Occipital lobe (tissue), 2 donors: ENCODE data around the gene PGAM1. TPM values are rescaled to one million over a fixed set of nuclear protein-coding genes. Genes with fewer than 3 reads are reported as not detected.
"Not testable (repeated sequence)": the region's sequence is repeated elsewhere in the genome, so short reads cannot be mapped to it uniquely, and the experiment has no call there.

Source experiments
- DNase-seq: peaks from one replicate; lab custom pipeline; 2025; lab: John Stamatoyannopoulos, UW
- total RNA-seq: library from RNA; depleted of rRNA; stranded (reverse); fragments of >200 nt; gene quantifications from one replicate; pipeline ENCODE4 v1.2.3, GENCODE V29; 2014

The PGAM1 gene
- total RNA-seq, 1 donor from 2014 or later, result 109 TPM

- no peak for DNase-seq
Measured at GRCh38 chr10:97407952-97408248, 18.1 kb upstream of the PGAM1 start.

DNA sequence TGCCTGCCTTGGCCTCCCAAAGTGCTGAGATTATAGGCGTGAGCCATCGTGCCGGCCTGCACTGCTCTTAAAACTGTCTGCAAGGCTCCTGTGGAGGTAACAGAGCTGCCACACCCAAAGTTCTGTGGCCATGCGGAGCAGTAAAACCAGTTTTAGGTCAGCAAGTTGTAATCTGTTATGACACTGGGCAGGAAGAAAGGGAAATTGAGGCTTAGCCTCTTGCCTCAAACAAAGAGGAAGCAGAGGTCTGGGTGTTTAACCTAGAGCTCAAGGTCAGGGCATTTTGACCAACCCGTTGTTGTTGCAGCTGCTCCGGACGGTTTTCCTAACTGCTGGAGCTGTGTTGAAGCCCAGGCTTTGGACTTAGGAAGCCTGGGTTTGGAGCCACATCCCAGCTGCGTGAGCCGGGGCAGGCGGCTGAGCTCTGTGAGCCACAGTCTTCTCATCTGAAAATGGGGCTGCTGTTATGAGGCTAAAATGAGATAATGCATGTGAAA is 17.4 kb upstream of the PGAM1 start:
- DNase-seq, result no peak

DNA sequence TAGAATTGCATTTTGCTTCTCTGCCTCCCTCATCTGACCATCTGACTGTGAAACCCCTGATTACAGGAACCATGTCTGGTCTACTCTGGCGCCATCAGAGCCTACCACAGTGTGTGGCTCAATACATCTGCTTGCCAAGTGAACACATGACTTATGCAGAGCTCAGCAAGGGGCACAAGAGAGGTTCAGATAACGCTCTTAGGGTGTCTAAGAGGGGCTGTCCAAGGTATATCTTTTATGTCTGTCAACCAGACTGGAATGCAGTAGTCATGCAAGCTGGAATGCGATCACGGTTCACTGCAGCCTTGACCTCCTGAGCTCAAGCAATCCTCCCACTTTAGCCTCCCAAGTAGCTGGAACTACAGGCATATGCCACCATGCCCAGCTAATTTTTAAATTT is 14.6 kb upstream of the PGAM1 start:
- DNase-seq, result no peak

DNA sequence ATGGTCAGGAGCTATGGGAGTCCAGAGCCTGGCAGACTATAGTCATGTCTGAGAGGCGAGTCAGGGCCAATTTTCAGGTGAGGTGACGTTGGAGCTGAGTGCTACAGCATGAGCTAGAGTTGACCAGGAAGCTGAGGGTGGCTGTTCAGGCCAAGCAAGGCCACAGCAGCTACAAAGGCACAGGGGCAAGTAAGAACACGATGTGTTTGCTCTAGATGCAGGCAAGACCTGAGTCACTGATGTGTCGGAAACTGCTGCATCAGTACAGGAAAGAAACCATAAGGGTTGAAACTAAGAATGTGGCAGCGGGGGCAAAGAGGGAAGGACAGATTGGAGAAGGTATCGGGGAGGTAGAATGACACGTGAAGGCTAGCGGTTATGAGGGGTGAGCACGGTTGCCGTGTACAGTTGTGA is 13.1 kb upstream of the PGAM1 start:
- no peak for DNase-seq

- DNase-seq, result no peak
Measured at GRCh38 chr10:97416565-97416964, 9.4 kb upstream of the PGAM1 start.

- not testable (repeated sequence) for DNase-seq
Measured at GRCh38 chr10:97423757-97424098, 2.3 kb upstream of the PGAM1 start.

GRCh38 chr10:97426776-97427570 is 982 bp downstream of the PGAM1 start:
- DNase-seq, result no peak

DNA sequence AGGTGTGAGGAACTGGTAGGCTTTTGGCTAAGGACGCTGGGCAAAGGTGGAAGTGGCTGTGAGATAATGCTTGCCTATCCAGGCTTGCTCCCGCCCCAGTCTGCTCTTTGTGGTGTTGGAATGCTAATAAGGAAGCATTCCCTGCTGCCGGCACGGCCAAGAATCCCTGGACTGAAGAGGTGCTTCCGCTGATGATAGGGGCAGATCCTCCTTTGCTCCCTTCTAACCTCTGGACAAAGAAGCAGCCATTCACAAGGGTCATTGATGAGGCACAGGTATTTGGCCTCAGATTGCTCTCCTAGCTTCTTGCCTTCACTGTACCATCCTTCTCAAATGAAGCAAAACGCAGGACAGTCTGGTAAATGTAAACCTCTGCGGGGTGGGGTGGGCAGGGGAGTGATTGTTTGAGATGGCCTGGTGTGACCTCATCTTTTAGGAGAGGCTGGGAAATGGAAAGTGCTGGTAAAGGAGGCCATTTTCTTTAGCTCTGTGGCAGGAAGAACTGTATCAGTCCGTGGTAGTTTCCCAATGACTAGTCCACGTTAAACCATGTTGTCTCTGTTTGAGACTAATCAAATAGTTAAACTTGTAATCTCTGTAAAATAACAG is 1.7 kb downstream of the PGAM1 start:
- DNase-seq, result no peak

DNA sequence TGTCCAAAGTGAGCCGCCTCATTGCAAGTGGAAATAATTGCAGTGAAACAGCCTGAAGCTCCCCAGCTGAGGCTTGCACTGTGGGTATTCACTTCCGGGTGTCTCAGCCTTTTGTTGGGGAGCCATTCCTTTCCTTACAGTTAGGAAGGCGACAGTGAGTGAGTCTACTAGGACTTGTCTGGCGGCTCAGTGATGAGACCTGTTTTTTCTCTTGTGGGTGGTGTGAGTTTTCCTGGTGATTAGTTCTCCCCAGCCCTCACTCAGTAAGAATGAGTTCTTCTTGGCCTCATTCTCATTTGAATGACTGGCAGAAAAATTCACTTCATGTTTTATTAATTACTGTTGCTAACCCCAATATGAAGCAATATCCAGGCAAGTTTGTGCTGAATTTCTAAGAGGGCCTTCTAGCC is 2.6 kb downstream of the PGAM1 start:
- DNase-seq, result no peak

DNA sequence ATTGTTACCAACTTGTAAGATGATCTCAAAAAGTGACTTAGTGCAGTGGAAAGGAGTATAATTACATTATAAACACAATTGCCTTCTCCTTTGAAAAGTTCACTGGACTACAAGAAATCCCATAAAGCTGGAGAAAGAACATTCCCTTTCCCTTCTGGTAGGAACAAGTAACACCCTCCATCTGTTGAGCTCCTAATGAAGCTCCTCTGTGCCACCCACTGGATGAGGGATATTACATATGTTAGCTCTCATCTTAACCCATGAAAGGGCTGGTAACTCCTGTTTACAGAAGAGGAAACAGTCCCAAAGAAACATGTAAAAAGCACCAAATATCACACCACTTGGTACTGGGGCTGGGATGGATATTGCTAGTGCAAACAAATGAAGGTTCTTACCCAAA is 8.1 kb downstream of the PGAM1 start:
- DNase-seq, result no peak

- no peak for DNase-seq
Measured at GRCh38 chr10:97434557-97434956, 8.6 kb downstream of the PGAM1 start.

DNA sequence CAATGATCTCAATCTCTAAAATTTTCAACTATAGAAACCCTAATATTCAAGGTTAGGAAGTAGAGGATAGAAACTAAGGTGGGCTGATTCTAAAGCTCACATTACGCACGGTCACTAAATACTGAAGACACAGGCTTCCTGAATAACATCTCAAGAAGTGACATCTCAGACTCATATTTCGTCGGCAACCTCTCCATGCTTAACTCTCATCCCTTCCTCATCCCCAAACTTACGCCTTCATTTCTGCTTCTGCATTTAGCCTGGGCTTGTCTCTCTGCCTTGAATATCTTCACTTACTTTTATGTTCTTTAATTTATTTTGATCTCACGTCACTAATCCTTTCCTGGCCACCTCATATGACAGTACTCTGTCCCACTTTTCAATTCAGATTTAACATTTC is 9.2 kb downstream of the PGAM1 start:
- no peak for DNase-seq

DNA sequence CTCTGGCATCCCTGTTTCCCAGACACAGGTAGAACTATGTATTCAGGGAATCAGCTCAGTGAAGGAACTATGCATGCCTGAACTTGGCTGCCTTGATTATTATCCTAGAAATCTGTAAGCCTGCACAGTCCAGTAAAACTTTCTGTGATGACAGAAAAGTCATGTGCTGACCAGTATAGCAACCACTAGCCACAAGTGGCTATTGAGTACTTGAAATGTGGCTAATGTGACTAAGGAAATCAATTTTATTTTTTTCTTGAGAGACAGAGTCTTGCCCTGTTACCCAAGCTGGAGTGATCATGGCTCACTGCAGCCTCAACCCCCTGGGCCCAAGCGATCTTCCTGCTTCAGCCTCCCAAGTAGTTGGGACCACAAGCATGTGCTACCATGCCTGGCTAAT is 16.3 kb downstream of the PGAM1 start:
- DNase-seq, result no peak

GRCh38 chr10:97444212-97444611 is 18.2 kb downstream of the PGAM1 start:
- DNase-seq, result no peak

- no peak for DNase-seq
Measured at GRCh38 chr10:97445357-97445721, 19.3 kb downstream of the PGAM1 start.

GRCh38 chr10:97445722-97446639 is 20.0 kb downstream of the PGAM1 start, which contains the start of the genes EXOSC1 and ZDHHC16:
Gene EXOSC1, minus strand, starts transcription at chr10:97446006. Its CDS starts 21 bp downstream, at chr10:97445985.
Gene ZDHHC16, plus strand, starts transcription at chr10:97446175. Its CDS starts 5,501 bp downstream, at chr10:97451676.
- peak; percentile 94 for DNase-seq

DNA sequence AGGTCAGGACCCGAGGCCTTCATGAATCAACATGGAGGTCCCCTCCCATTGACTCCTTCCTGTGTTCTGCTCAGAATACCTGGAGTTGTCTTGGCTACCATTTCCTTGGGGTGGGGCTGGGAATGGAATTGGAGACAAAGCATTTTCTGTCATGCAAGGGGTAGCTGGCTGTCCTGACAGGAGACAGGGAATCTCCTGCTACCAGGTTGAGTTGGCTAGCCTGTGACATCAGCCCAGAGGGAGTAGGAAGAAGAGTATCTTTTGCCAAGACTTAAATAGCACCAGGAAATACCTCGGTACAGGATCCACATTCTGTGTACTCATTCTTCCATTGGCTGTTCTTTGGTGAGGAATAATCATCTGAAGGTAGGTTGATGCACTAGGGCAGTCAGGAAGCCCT is 24.8 kb downstream of the PGAM1 start:
- DNase-seq, result no peak

- DNase-seq, result no peak
Measured at GRCh38 chr10:97451605-97452004, 25.6 kb downstream of the PGAM1 start.

GRCh38 chr10:97452352-97452751 is 26.4 kb downstream of the PGAM1 start:
- DNase-seq, result no peak

DNA sequence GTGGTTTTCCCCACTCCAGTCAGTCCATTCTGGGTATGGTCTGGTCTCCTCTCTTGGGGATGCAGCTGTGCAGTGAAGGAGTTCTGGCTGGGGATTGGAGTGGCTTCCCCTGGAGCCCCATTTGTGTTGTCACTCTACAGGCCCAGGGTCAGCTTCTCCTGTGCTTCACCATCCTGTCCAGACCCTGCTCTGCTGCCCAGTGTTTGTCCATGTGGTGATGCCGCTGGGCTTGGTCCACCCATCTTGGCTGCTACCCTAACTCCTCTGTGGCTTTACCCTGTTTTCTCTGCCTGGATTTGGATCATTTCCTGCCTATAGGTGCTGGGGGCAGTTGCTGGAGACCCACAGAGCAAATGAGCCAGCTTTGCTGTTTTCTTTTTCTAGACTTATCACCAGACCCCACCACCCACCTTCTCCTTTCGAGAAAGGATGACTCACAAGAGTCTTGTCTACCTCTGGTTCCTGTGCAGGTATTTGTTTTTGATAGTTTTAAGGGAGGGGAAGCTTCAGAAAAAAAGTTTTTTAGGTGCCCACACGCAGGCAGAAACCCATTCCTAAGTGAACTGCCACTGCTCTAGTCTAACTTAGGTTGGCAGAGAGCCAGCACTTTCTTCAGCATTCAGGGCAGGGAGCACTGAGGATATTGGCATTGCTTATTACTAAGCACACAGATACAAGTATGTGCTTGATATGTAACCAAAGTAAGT is 28.5 kb downstream of the PGAM1 start:
- DNase-seq, result no peak

DNA sequence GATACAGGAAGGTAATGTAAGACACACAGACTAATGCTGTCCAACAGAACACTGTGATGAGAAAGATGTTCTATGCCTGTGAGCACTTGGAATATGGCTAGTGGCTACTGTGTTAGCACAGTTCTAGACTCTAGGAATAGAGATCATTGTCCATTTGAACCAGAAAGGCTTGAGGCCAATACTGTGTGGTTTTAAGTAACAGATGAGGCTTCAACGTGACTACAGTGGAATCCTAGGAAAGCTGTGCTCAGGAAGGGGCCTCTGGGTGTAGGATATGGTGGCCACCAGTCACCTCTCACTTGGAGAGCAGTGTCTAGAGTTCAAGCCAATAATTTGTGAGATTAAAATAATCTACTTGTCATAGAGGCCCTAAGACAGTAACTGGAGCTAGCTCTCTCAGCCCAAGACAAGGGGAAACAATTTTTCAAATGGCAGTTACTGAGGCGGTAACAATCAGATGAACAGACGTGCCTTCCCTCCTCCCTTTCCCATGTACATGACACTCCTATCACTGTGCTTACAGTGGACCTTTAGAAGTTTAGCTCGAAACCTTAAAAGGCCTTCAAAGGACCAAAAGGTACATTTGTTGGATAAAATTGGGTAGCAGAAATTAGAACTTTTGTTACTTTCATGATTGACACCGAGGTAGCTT is 30.2 kb downstream of the PGAM1 start:
- no peak for DNase-seq
